Cardiac muscle cell (in vitro differentiated cells and primary cell): ENCODE results near the gene MACROD2. TPM values are rescaled to one million over a fixed set of nuclear protein-coding genes. Genes with fewer than 3 reads are reported as not detected.
A peak's percentile ranks its signal among the peaks of the same experiment; 100 is the strongest.

Experiments
- DNase-seq, 2 donors: peaks; one replicate each; pipeline versions ENCODE4 v3.0.0 to v3.0.0-alpha.2; 2010 to 2017; ENCODE audit warnings: low read depth in 1 of 2, low spot score in 1 of 2
- H3K27ac ChIP-seq: fragments of 200-600 bp; sonication (generic); 2 replicates; pipeline ENCODE4 v1.5.1; 2016
- H3K27me3 ChIP-seq: fragments of 200-600 bp; sonication (generic); 2 replicates; pipeline ENCODE4 v1.6.0; 2016; ENCODE audit warnings: control low read depth
- H3K36me3 ChIP-seq: fragments of 200-600 bp; sonication (generic); 2 replicates; pipeline ENCODE4 v1.5.1; 2016; ENCODE audit warnings: control low read depth
- H3K4me1 ChIP-seq: fragments of 200-600 bp; sonication (generic); 2 replicates; pipeline ENCODE4 v1.8.1; 2017; ENCODE audit warnings: low read depth, mild to moderate bottlenecking, mixed run types
- H3K4me3 ChIP-seq: fragments of 200-600 bp; sonication (generic); 2 replicates; pipeline ENCODE4 v1.5.1; 2016; ENCODE audit warnings: mild to moderate bottlenecking
- H3K9me3 ChIP-seq: fragments of 200-600 bp; sonication (generic); 2 replicates; pipeline ENCODE4 v1.5.1; 2017; ENCODE audit warnings: low read depth, mild to moderate bottlenecking, control low read depth
- CTCF ChIP-seq: IDR thresholded peaks from 2 replicates; pipeline ENCODE4 v1.5.1; 2012; ENCODE audit warnings: low read depth, mild to moderate bottlenecking, low read length
- polyA plus RNA-seq: library from polyadenylated mRNA; unstranded; fragments of >200 nt; fragmentation: Nextera tagmentation; extraction: Ambion mirVana; gene quantifications from 2 replicates; pipeline ENCODE4 v1.2.1, GENCODE V29; 2016
- total RNA-seq: library from RNA; depleted of rRNA; stranded (reverse); fragments of >200 nt; gene quantifications from 2 replicates; pipeline ENCODE4 v1.2.3, GENCODE V29; 2016

The MACROD2 gene
- total and polyA plus RNA-seq, 2 experiments from 2014 or later, result 9.3 to 14.4 TPM

- Histone ChIP-seq H3K4me1 (no peaks in the 10 kb centered on the region), H3K27ac (no peak overlapping the region), H3K36me3 (no peaks in the 10 kb centered on the region), H3K9me3 (no peaks in the 10 kb centered on the region), H3K4me3 (no peak overlapping the region), H3K27me3 (no peaks in the 10 kb centered on the region)
- no peak for TF ChIP-seq CTCF
- no peak for DNase-seq
Measured at GRCh38 chr20:14361509-14362345, 366.4 kb downstream of the MACROD2 start.

GRCh38 chr20:14374196-14374595 lies 378.9 kb downstream of the MACROD2 start:
- no peaks in the 10 kb centered on the region for H3K9me3 ChIP-seq
- H3K4me3 ChIP-seq, result no peak overlapping the region
- H3K27me3 ChIP-seq, result no peaks in the 10 kb centered on the region
- no peak overlapping the region for H3K27ac ChIP-seq
- TF ChIP-seq CTCF, result no peak
- H3K4me1 ChIP-seq, result peaks cover 22% of the 10 kb centered on the region
- H3K36me3 ChIP-seq, result no peaks in the 10 kb centered on the region
- peak in 1 of 2 donors; percentile 15 for DNase-seq

GRCh38 chr20:14375416-14375985 lies 380.2 kb downstream of the MACROD2 start:
- Histone ChIP-seq H3K9me3 (no peaks in the 10 kb centered on the region), H3K27me3 (no peaks in the 10 kb centered on the region), H3K4me3 (no peak overlapping the region), H3K27ac (no peak overlapping the region), H3K4me1 (peaks cover 22% of the 10 kb centered on the region), H3K36me3 (no peaks in the 10 kb centered on the region)
- TF ChIP-seq CTCF, result no peak
- peak in 1 of 2 donors; percentile 10 for DNase-seq

GRCh38 chr20:14378326-14378725 lies 383.0 kb downstream of the MACROD2 start:
- Histone ChIP-seq H3K4me3 (no peak overlapping the region), H3K4me1 (peaks cover 22% of the 10 kb centered on the region), H3K9me3 (no peaks in the 10 kb centered on the region), H3K27ac (no peak overlapping the region), H3K27me3 (no peaks in the 10 kb centered on the region), H3K36me3 (no peaks in the 10 kb centered on the region)
- TF ChIP-seq CTCF, result no peak
- DNase-seq, result no peak

- H3K4me1 ChIP-seq, result no peaks in the 10 kb centered on the region
- no peaks in the 10 kb centered on the region for H3K27me3 ChIP-seq
- no peak for DNase-seq
- no peak overlapping the region for H3K4me3 ChIP-seq
- no peak overlapping the region for H3K27ac ChIP-seq
- TF ChIP-seq CTCF, result no peak
- H3K36me3 ChIP-seq, result no peaks in the 10 kb centered on the region
- no peaks in the 10 kb centered on the region for H3K9me3 ChIP-seq
Measured at GRCh38 chr20:14383335-14383734, 388.0 kb downstream of the MACROD2 start.
